HG02588 (cell line): ENCODE measurements around the gene ZC3H12A.

Source experiments
- ATAC-seq: cut with Tn5 transposase; IDR thresholded peaks from one replicate; pipeline ENCODE4 v1.9.1; 2021; ENCODE audit warnings: mild to moderate bottlenecking, moderate library complexity; ENCODE audit not compliant: unreplicated experiment

The ZC3H12A gene

DNA sequence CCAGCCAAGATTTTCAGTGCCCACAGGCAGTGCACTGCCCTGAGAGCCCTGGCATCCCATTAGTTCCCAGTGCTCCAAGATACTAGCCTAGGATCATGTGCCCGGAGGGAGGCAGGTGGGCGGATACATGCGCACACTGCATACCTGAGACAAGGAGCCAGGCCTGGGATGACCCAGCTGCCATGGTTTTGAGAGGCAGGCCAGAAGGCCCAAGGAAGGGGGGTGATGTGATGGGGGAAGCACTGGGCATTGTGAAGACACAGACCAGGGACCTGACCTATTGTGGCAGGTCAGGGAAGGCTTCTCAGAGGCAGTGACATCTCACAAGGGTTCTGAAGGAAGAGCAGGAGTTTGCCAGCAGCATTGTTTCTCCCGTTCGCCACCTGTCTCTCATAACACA, 3.6 kb downstream of the ZC3H12A start:
- ATAC-seq, result no peak

DNA sequence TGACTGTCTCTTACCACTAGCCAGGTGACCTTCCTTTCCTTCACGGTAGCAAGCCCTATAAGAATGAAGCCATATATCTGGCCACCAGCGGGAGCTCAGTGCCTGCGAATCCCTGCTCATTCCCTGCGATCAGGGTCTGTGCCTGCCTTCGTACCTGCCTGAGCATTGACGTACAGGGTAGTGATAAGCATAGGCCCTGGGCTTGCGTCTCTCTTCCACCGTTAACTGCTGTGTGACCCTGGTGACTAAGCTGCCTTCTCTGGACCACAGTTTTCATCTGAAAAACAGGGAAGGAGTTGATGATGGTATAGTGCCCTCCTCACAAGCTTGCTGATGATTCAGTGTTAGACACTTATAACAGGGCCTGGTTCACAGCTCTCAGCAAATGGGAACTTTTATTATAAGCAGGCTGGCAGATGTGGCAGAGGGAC, 4.1 kb downstream of the ZC3H12A start:
- ATAC-seq, result no peak

DNA sequence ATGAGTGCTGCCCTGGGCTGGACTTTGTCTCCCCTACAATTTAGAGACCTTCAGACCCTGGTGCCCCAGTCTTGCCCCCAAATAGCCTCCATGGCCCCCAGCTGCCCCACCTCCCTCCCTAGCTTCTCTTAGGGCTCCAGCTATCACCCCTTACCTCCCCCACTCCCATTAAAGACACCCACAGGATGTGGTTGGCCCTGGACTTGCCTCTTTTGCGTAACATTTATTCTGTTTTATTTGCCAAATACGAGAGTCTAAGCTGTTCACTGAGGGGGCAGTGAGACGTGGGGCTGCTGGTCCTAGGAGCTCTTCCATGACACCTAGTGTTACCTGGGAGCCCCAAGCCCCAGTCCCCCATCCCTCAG, 4.5 kb downstream of the ZC3H12A start:
- no peak for ATAC-seq

DNA sequence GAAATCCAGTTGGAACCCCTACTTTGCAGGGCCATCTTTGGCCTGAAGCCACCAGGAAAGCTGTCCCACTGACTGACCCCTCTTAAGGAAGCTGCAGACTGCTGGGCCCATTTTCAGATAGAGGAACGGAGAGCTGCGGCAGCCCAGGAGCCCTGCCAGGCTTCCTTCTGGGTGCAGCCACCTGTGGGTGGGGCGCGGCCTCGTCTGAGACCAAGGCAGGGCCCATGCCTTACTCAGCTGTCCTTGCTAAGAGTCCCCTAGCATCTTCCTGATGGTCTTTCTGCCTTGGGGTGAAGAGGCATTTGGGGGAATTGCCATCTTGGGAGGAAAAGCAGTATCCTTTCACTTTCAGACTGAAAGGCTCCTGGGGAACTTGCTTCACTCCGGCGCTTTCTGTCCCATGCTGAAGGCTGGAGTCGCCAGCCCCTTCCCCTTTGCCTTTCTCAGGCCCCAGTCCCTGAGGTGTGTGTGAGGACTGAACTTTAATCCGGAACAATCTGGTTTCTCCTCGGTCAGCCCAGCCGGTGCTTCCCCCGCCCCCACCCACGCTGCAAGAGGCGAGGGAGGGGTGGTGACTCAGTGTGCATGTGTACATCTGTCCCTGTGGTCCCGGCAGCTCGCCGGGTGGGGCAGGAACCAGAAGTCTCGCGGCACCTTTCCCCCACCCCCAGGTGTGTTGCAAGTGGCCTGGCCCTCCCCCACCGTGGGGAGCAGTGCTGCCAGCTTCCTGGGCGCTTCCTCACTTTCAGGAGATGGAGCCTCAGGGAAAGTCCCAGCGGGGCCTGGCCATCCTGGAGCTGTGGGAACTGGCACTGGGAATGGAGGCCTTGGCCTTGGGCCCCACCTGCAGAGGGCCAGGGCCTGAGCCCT, 5.1 kb downstream of the ZC3H12A start:
- ATAC-seq, result no peak

DNA sequence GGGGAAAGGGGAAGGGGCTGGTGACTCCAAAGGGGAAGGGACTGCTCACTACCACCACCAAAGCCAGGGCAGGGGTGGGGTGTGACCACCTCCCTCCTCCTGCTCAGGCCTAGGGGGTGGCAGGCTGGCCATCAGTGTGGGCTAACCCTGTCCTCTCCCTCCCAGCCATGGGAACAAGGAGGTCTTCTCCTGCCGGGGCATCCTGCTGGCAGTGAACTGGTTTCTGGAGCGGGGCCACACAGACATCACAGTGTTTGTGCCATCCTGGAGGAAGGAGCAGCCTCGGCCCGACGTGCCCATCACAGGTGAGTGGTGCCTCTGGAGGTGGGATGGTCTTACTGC, 5.7 kb downstream of the ZC3H12A start:
- ATAC-seq, result no peak

DNA sequence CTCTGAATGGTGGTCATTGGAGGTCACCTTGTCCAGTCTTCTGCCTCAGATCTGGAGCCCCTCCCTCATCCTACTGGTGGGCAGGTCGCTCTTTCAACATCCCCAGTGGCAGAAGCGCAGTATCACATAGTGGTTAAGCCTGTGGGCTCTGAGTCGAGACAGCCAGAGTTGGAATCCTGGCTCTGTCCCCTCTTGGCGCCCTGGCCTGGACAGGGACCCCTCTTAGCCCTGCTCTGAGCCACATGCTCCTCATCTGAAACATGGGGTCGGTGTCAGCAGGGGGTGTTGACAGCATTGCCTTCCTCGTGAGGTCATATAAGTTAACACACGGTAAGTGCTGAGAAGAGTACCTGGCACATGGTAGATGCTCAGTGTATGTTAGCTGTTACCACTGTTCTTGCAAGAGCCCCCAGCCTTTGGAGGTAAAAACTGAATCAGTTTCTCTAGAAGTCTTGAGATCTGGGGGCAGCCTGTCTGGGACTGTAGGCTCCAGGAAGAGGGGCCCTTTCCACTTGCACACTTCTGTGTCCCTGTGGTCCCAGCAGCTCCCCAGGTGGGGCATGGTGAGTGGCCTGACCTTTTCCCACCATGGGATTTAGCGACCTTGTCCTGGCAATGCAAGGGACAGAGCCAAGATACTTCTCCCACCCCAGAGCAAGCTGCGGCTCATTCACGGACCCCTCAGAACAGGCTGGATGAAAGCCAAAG, 6.4 kb downstream of the ZC3H12A start:
- no peak for ATAC-seq

DNA sequence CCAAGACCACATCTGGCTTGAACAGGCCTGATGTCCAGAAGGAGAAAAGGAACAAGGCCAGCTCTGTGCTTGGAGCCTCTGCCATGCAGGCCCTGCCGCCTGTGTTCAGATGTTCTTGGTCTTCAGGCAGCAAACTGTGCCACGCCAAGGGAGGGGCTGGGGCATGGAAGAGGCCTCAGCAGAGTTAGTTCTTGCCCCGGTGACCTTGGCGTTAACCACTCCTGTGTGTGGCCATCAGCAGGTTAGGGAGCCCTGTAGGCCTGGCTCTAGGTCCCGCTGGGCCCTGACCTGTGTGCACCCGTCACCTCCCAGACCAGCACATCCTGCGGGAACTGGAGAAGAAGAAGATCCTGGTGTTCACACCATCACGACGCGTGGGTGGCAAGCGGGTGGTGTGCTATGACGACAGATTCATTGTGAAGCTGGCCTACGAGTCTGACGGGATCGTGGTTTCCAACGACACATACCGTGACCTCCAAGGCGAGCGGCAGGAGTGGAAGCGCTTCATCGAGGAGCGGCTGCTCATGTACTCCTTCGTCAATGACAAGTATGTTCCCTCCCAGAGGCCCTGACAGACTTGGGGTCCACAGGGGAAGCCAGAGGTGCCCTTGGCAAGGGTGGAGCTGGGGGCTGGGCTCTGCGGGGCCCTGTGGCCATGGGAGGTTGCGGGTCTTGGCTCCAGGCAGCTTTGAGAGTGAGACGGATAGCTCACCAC, 7.1 kb downstream of the ZC3H12A start:
- no peak for ATAC-seq

DNA sequence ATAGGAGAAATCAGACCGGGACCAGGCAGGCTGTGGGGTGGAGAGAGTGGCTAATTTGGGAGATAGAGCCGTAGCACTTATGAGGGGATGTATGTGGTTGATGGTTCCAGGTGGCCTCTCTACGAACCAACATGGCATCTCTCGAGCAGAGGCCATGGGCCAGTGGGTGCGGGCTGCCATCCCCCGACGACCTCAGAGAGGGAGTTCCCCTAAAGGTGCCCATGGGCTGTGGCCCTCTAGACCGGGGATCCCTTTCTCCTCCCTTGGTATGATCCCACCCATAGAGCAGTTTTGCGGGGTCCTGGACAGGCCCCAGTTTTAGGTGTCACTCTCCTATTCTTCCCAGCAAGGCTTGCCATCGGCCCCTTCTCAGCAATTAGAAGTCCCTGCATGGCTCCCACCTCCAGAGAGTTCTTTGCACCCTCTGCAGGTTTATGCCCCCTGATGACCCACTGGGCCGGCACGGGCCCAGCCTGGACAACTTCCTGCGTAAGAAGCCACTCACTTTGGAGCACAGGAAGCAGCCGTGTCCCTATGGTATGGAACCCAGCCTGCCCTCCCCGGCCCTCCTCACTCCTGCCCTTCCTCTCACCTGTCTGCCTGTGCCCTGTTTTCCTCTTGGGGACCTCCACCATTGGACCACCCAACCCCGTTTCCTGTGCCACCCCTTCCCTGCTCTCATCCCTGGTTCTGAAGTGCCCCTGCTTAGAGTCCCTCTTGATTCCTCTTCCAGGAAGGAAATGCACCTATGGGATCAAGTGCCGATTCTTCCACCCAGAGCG, 7.8 kb downstream of the ZC3H12A start:
- ATAC-seq, result no peak

DNA sequence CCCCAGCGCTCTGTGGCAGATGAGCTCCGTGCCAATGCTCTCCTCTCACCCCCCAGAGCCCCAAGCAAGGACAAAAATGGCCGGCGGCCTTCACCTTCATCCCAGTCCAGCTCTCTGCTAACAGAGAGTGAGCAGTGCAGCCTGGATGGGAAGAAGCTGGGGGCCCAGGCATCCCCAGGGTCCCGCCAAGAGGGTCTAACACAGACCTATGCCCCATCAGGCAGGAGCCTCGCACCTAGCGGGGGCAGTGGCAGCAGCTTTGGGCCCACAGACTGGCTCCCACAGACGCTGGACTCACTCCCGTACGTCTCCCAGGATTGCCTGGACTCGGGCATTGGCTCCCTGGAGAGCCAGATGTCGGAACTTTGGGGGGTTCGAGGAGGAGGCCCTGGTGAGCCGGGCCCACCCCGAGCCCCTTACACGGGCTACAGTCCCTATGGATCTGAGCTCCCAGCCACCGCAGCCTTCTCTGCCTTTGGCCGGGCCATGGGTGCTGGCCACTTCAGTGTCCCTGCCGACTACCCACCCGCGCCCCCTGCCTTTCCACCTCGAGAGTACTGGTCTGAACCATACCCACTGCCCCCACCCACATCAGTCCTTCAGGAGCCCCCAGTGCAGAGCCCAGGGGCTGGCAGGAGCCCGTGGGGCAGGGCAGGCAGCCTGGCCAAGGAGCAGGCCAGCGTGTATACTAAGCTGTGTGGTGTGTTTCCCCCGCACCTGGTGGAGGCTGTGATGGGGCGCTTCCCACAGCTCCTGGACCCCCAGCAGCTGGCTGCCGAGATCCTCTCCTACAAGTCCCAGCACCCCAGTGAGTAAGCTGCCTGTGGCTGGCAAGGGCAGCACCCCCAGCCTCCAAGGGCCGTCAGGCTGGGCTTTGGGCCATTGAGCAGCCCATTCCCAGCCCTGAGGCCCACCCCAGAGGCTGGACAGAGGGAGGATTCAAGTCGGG, 8.7 kb downstream of the ZC3H12A start:
- ATAC-seq, result no peak

DNA sequence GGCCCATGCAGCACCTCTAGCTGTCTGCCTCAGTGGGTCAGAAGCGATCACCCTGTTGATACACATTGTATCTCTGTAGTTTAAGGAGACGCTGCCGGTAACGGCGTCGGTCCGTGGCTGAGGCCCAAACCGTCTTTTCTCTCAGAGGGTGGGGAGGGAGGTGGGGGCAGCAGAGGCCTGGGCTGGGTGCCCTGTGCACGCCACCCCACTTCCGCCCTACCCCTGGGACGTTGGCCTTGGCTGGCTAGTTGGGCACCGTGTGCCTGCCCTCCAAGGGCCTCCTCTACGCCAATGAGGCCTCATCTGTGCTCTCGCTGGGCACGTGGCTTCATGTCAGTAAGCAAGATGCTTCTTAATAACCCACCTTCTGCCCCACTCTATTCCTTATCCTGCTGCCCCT, 9.4 kb downstream of the ZC3H12A start:
- no peak for ATAC-seq

DNA sequence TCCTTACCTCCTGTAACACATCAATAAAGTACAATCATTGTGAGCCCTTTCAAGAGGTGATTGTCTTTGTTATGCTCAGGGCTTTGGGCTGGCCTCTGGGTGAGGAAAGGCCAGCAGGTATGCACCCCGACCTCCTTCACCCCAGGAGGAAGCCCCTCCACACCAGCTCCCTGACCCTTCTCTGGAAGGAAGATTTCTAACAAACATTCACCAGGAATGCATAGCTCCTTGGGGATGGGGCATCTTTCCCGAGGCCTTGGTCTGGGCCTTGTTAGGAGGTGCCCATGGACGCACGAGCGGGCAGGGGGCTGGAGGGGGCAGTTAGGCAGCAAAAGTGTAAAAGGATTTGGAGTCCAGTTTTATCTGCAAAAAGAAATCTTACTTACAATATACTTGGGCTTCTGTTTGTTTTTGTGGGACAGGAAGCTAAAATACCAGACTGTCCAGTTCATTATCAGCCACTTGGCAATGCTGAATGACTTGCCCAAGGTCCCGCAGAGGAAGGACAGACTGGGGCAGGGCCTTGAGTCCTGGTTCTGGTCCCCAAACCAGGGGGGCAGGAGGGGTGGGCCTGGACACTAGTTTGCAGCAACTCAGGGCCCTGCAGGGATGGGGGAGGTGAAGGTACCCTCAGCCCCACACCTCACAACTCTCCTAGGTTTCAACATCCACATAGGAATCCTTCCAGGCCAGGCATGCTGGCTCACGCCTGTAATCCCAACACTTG, 10.1 kb downstream of the ZC3H12A start:
- no peak for ATAC-seq

DNA sequence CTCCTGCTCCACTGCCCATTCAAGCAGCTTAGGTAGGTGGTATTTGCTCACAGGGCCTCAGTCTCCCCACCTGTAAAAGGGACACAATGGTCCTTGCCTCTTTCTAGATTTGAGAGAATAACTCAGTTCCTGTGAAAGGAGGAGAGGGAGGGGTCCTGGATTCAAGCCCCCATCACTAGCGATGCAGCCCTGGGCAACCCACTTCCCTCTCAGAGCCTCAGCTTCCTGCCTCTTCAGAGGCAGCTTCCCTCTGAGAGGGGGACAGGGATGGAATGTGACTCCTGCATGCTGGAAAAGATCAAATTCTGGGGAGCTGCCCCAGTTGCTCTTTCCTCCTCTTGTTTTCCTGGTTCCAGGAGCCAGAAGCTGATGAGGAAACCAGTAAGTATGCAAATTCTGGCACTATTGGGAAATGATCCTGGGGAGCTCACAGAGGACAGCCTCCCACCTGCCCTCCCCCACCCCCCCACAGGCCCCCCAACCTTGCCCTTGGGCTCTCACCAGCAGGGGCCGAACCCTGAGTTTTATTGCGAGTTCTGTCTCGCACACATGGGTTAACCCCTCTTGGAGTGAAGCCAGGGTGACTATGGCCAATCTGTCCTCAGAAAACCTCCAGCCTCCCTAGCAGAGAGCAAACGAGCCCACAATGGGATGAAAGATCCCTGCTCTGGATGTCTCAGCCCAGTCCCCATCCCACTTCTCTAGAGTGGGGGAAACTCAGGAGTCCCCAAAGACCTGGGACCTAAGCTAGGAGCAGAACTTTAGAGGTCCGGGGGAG, 11.7 kb downstream of the ZC3H12A start:
- ATAC-seq, result no peak

DNA sequence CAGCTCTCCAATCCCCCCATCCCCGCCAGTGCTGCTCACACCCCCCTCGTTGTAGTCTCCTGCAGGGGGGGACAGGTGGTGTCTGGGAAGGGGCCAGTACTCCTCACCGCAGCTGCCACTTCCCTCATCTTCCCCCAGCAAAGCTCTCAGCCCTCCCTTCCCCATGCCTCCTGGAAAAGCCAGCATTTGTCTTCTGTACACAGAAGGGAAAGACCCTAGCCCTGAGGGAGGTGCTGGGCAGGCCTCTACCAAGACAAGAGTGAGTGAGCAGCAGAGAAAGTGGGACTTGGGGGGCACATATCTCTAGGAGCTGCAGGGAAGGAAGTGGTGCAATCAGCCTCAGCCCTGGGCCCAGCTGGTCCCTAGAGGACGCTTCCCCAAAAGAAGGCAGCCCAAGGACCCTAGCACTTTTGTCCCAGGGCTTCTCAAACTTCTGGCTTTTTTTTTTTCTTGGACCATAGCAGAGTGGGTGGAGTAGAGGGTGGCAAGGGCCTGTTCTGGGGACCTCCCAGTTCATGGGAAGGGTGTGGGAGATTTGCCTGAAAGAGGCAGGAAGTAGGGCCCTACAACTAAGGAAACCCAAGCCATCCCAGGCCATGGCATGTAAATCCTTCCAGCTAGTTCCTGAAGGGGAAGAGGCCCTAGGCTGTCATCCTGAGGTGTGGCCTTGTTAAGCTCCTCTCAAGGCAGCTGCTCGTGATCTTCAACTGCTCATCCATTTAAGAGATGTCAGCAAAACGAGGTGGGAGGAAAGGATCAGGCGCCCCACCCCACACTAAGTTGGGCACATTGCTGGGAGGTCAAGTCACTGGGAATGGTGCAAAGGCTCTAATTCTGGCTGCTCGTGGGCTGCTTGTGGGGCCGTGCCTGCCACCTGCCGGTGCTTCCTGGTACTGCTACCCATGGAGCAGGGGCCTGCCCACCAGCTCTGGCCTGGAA, 12.6 kb downstream of the ZC3H12A start:
- ATAC-seq, result no peak

DNA sequence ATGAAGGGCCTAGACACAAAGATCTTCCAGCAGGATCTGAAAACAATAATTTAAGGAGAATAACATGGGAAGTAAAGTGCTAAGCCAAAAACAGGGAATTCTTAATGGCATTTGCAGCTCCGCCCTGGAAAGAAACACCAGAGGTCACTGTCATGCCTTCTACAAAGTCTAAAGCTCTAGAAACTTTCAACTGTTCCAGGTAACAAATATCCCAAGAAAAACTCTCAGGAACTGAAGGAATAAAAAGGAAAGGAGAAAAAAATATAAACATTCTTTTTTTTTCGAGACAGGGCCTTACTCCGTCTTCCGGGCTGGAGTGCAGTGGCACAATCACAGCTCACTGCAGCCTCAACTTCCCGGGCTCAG, 13.2 kb downstream of the ZC3H12A start:
- no peak for ATAC-seq

DNA sequence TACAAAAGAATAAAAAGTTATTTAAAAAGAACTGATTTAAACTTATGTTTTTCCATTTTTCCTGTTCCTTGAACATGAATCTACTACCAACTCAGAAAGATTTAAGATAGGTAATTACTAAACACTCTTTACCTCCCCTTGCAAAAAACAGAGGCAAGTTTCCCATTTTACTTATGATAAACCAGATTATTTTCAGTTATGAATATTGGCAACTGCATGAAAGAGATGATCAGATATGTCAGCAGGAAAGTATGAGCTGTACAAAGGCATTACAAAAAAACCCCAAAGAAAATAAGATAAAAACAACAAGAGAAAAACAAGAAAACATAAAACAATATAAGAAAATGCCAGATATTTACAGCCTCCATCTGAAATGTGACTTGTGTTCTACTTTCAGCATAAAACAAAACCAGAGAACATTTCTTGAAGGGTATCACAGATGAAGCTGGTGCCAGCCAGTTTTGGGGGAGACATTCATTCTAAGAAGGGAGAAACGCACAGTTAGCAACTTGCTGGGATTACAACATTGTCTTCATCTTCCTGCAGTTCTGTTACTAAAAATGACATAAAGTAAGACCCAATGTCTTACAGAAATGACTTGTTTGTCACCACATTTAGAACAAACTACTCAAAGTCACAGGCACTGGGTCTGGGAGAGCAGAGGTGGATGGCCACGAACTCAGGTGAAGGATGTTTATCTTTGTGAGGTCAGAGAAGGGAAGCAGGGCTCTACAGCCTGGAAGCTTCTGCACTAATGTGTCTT, 19.1 kb downstream of the ZC3H12A start:
- no peak for ATAC-seq

DNA sequence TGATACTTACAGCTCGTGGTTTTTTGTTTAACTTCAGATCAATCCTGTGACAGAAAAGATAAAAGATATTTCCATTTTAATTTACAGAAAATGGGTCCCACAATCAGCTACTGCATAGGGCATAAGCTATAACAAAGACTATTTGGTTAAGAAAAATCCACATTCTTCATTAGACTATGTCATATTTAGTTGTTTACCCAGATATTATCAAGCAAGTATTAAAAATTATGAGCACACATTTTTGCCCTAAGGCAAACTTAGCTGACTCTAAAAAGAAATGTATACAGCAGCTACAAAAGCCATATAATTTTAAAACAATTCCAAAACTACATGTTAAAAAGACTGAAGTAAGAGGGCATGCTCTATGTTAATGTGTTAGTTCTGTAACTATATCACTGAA, 21.5 kb downstream of the ZC3H12A start:
- no peak for ATAC-seq

DNA sequence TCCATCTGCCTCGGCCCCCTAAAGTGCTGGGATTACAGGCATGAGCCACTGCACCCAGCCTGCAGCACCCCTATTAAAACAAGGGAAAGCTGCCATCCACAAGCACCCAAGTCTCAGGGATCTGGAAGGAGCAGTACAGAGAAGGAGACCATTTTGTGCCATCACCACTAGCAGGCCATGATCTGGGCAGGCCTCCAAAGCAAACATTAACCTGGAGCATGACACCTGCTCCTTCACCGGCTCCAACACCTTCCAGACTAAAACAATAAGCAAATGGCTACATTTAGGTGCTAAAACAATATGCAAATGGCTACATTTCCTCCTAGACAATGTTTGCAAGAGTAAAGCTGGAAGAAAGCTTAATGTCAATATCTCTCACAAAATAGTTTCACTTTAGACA, 23.5 kb downstream of the ZC3H12A start:
- ATAC-seq, result no peak
